ENCODE results near the gene ILDR1.

The ILDR1 gene

DNA sequence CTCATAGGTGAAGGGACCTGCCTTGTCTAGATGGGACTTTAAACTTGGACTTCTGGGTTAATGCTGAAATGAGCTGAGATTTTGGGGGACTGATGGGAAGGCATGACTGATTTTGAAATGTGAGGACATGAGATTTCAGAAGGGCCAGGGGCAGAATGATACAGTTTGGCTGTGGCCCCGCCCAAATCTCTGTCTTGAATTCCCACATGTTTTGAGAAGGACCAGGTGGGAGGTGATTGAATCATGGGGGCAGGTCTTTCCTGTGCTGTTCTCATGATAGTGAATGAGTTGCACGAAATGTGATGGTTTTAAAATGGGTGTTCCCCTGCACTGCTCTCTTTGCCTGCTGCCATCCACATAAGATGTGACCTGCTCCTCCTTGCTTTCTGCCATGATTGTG, 42.8 kb downstream of the ILDR1 start:
- H3K9ac ChIP-seq (ENCODE audit: insufficient read length): no peak overlapping the region
- no peaks in the 10 kb centered on the region for H3K36me3 ChIP-seq (ENCODE audit: insufficient read depth, low read length)
- H3K9me3 ChIP-seq (ENCODE audit: low read depth, low read length): 0 out of 2 replicates have a peak, but pooled peaks cover 3% of the 10 kb centered on the region
- TF ChIP-seq FOXP2 (optimal IDR thresholded peaks at IDR 0.05; ENCODE audit: control extremely low read depth, extremely low read length, insufficient read depth): no peak
- no peak for TF ChIP-seq EZH2 (IDR thresholded peaks at IDR 0.05)
- no peak for TF ChIP-seq POLR2AphosphoS5 (IDR thresholded peaks at IDR 0.05; ENCODE audit: borderline replicate concordance, low read depth, low read length)
- no peak overlapping the region for H3K4me3 ChIP-seq
- no peak overlapping the region for H3K27ac ChIP-seq
- no peak for DNase-seq (ENCODE audit: low read depth, low spot score)

GRCh38 chr3:121976727-121977126, 45.3 kb downstream of the ILDR1 start:
- no peak overlapping the region for H3K27ac ChIP-seq
- no peak for DNase-seq (ENCODE audit: low read depth, low spot score)

DNA sequence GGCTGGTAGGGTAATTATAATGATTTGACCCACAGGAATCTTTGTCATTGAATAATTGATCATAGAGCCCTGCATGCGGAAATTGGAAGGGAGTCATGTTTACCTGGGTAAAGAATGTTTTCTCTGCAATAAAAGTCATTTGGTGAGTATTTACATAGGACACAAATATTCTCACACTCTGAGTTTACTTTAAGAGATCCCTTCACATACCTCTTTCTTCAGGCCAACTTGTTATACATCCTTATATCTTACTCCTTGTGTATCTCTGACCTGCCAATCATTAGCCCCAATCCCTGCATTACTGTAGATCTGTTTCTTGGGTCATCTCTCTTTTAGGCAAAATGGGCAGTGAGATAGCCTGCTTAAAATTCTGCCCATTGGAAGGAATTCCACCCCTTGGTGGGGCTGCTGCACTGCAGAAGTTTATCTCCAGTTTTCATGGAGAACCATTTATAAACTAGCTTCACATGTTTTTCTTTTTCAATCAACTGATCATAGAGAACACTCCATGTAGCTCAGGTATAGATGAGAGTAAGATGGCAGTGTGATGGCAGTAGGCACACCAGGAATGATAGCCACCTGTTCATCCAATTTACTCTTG, 46.2 kb downstream of the ILDR1 start:
- Histone ChIP-seq H3K27ac (no peak overlapping the region), H3K9me3 (ENCODE audit: low read depth, low read length) (no peaks in the 10 kb centered on the region), H3K4me3 (no peak overlapping the region), H3K9ac (ENCODE audit: insufficient read length) (no peak overlapping the region), H3K36me3 (ENCODE audit: insufficient read depth, low read length) (no peaks in the 10 kb centered on the region)
- DNase-seq (ENCODE audit: low read depth, low spot score): no peak
- TF ChIP-seq EZH2 (IDR thresholded peaks at IDR 0.05): no peak
- TF ChIP-seq POLR2AphosphoS5 (IDR thresholded peaks at IDR 0.05; ENCODE audit: borderline replicate concordance, low read depth, low read length): no peak
- TF ChIP-seq FOXP2 (optimal IDR thresholded peaks at IDR 0.05; ENCODE audit: control extremely low read depth, extremely low read length, insufficient read depth): no peak

More at GRCh38 chr3:121976727-121977126, 45.3 kb downstream of the ILDR1 start:
- TF ChIP-seq POLR2AphosphoS5 (IDR thresholded peaks at IDR 0.05; ENCODE audit: borderline replicate concordance, low read depth, low read length) (no peak), FOXP2 (optimal IDR thresholded peaks at IDR 0.05; ENCODE audit: control extremely low read depth, extremely low read length, insufficient read depth) (no peak), EZH2 (IDR thresholded peaks at IDR 0.05) (no peak)
- Histone ChIP-seq H3K36me3 (ENCODE audit: insufficient read depth, low read length) (no peaks in the 10 kb centered on the region), H3K9me3 (ENCODE audit: low read depth, low read length) (no peaks in the 10 kb centered on the region), H3K4me3 (no peak overlapping the region), H3K9ac (ENCODE audit: insufficient read length) (no peak overlapping the region)

- no peaks in the 10 kb centered on the region for H3K9me3 ChIP-seq (ENCODE audit: low read depth, low read length)
- DNase-seq (ENCODE audit: low read depth, low spot score): no peak
- TF ChIP-seq FOXP2 (optimal IDR thresholded peaks at IDR 0.05; ENCODE audit: control extremely low read depth, extremely low read length, insufficient read depth) (no peak), POLR2AphosphoS5 (IDR thresholded peaks at IDR 0.05; ENCODE audit: borderline replicate concordance, low read depth, low read length) (no peak), EZH2 (IDR thresholded peaks at IDR 0.05) (no peak)
- no peaks in the 10 kb centered on the region for H3K36me3 ChIP-seq (ENCODE audit: insufficient read depth, low read length)
- no peak overlapping the region for H3K9ac ChIP-seq (ENCODE audit: insufficient read length)
- no peak overlapping the region for H3K27ac ChIP-seq
- H3K4me3 ChIP-seq: no peak overlapping the region
Measured at GRCh38 chr3:121974601-121975111, 47.4 kb downstream of the ILDR1 start.

DNA sequence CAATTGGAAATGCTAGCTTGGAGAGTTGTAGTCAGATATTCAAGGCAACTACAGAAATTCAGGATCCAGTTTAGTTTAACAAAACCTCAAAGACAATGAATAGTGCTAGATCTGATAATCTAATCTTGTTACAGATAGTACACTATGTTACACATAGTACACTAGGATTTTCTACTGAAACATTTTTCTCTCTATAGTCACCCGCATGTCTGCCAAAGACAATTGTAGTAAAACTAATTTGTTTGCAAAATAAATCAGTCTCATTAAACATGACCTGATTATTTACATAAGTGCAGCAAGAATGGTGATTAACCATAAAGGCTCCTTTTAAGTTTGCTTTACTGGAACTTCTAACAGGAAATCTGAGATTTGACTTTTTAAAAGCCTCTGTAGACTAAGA, 52.0 kb downstream of the ILDR1 start:
- no peak for TF ChIP-seq EZH2 (IDR thresholded peaks at IDR 0.05)
- no peak for TF ChIP-seq POLR2AphosphoS5 (IDR thresholded peaks at IDR 0.05; ENCODE audit: borderline replicate concordance, low read depth, low read length)
- TF ChIP-seq FOXP2 (optimal IDR thresholded peaks at IDR 0.05; ENCODE audit: control extremely low read depth, extremely low read length, insufficient read depth): no peak

DNA sequence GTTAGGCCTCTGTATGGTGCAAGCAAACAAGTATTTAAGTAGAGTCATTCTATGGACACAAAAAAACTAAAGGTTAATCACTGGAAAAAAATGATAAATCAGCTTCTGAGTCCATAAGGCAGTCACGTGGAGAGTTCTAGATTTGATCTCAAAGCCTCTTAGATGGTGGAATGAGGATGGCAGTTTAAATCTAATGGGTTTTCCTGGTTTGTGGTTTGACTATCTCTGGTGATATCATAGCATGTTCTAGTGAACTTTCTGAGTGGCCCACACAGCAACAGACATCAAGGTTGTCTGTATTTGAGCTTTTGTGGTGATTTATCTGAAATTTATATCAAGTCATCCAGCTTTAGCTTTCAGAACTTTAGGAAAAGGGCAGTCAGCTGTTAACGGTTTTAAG, 52.4 kb downstream of the ILDR1 start:
- Histone ChIP-seq H3K9ac (ENCODE audit: insufficient read length) (no peak overlapping the region), H3K9me3 (ENCODE audit: low read depth, low read length) (no peaks in the 10 kb centered on the region), H3K4me3 (no peak overlapping the region), H3K27ac (no peak overlapping the region), H3K36me3 (ENCODE audit: insufficient read depth, low read length) (no peaks in the 10 kb centered on the region)
- TF ChIP-seq POLR2AphosphoS5 (IDR thresholded peaks at IDR 0.05; ENCODE audit: borderline replicate concordance, low read depth, low read length) (no peak), EZH2 (IDR thresholded peaks at IDR 0.05) (no peak)
- DNase-seq (ENCODE audit: low read depth, low spot score): no peak

More for the DNA sequence above, 52.0 kb downstream of the ILDR1 start:
- DNase-seq (ENCODE audit: low read depth, low spot score): no peak
- Histone ChIP-seq H3K36me3 (ENCODE audit: insufficient read depth, low read length) (no peaks in the 10 kb centered on the region), H3K4me3 (no peak overlapping the region), H3K9me3 (ENCODE audit: low read depth, low read length) (no peaks in the 10 kb centered on the region), H3K9ac (ENCODE audit: insufficient read length) (no peak overlapping the region), H3K27ac (no peak overlapping the region)

GRCh38 chr3:121963608-121964007, 58.4 kb downstream of the ILDR1 start:
- TF ChIP-seq EZH2 (IDR thresholded peaks at IDR 0.05) (no peak), FOXP2 (optimal IDR thresholded peaks at IDR 0.05; ENCODE audit: control extremely low read depth, extremely low read length, insufficient read depth) (no peak), POLR2AphosphoS5 (IDR thresholded peaks at IDR 0.05; ENCODE audit: borderline replicate concordance, low read depth, low read length) (no peak)
- H3K9ac ChIP-seq (ENCODE audit: insufficient read length): no peak overlapping the region
- H3K36me3 ChIP-seq (ENCODE audit: insufficient read depth, low read length): no peaks in the 10 kb centered on the region
- H3K9me3 ChIP-seq (ENCODE audit: low read depth, low read length): no peaks in the 10 kb centered on the region
- no peak overlapping the region for H3K4me3 ChIP-seq
- DNase-seq (ENCODE audit: low read depth, low spot score): no peak
- no peak overlapping the region for H3K27ac ChIP-seq

- Histone ChIP-seq H3K9me3 (ENCODE audit: low read depth, low read length) (no peaks in the 10 kb centered on the region), H3K36me3 (ENCODE audit: insufficient read depth, low read length) (no peaks in the 10 kb centered on the region), H3K9ac (ENCODE audit: insufficient read length) (no peak overlapping the region), H3K4me3 (no peak overlapping the region), H3K27ac (no peak overlapping the region)
- TF ChIP-seq EZH2 (IDR thresholded peaks at IDR 0.05): no peak
- TF ChIP-seq POLR2AphosphoS5 (IDR thresholded peaks at IDR 0.05; ENCODE audit: borderline replicate concordance, low read depth, low read length): no peak
- no peak for TF ChIP-seq FOXP2 (optimal IDR thresholded peaks at IDR 0.05; ENCODE audit: control extremely low read depth, extremely low read length, insufficient read depth)
- DNase-seq (ENCODE audit: low read depth, low spot score): no peak
Measured at GRCh38 chr3:121962443-121962842, 59.6 kb downstream of the ILDR1 start.

GRCh38 chr3:121961283-121961682, 60.8 kb downstream of the ILDR1 start:
- no peak for DNase-seq (ENCODE audit: low read depth, low spot score)
- Histone ChIP-seq H3K27ac (no peak overlapping the region), H3K9ac (ENCODE audit: insufficient read length) (no peak overlapping the region), H3K9me3 (ENCODE audit: low read depth, low read length) (no peaks in the 10 kb centered on the region), H3K4me3 (no peak overlapping the region), H3K36me3 (ENCODE audit: insufficient read depth, low read length) (no peaks in the 10 kb centered on the region)
- no peak for TF ChIP-seq POLR2AphosphoS5 (IDR thresholded peaks at IDR 0.05; ENCODE audit: borderline replicate concordance, low read depth, low read length)
- TF ChIP-seq FOXP2 (optimal IDR thresholded peaks at IDR 0.05; ENCODE audit: control extremely low read depth, extremely low read length, insufficient read depth): no peak
- no peak for TF ChIP-seq EZH2 (IDR thresholded peaks at IDR 0.05)

Data from SK-N-MC (cell line).